HG02642 (cell line): Measurements from ENCODE around the gene BIN1.

Source experiments
- ATAC-seq: cut with Tn5 transposase; IDR thresholded peaks from one replicate; pipeline ENCODE4 v1.9.1; 2021; ENCODE audit warnings: mild to moderate bottlenecking; ENCODE audit not compliant: unreplicated experiment, poor library complexity

The BIN1 gene

GRCh38 chr2:127105656-127106456 is 1.1 kb downstream of the BIN1 start:
- ATAC-seq = no peak

DNA sequence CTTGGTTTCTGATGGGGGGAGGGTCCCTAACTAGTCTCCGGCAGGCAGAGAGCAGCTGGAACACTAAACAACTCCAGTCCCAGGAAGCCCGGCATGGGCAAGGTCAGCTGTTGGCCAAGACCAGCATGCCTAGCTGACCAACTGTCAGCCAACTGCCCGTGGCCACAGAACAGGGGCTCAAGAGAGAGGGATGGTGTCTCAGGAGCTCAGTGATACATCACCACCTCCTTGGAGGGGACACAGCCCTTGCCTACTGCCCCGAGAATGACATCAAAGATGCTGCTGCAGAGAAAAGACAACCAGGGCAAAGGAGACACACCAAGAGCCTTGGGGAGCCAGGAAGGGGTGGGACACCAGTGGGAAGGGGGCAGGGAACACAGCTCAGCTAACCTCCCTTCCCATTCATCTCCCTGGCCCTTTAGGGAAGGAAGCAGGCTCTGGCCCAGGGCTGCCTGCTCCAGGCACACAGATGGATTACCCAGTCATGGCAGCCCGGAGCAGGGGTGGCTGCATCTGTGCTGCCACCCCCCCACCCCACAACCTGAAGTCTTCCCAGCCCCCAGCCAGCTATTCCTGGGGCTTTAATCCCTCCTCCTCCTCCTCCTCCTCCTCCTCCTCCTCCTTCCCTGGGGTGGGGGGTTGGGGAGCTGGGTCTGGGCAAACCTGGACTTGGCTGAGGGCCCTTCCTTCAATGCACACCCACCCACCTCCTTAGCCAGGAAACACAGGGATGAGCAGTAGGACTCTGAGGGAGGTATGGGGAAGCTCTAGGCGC is 1.9 kb downstream of the BIN1 start:
- ATAC-seq = no peak

- ATAC-seq = no peak
Measured at GRCh38 chr2:127104166-127104660, 2.7 kb downstream of the BIN1 start.

DNA sequence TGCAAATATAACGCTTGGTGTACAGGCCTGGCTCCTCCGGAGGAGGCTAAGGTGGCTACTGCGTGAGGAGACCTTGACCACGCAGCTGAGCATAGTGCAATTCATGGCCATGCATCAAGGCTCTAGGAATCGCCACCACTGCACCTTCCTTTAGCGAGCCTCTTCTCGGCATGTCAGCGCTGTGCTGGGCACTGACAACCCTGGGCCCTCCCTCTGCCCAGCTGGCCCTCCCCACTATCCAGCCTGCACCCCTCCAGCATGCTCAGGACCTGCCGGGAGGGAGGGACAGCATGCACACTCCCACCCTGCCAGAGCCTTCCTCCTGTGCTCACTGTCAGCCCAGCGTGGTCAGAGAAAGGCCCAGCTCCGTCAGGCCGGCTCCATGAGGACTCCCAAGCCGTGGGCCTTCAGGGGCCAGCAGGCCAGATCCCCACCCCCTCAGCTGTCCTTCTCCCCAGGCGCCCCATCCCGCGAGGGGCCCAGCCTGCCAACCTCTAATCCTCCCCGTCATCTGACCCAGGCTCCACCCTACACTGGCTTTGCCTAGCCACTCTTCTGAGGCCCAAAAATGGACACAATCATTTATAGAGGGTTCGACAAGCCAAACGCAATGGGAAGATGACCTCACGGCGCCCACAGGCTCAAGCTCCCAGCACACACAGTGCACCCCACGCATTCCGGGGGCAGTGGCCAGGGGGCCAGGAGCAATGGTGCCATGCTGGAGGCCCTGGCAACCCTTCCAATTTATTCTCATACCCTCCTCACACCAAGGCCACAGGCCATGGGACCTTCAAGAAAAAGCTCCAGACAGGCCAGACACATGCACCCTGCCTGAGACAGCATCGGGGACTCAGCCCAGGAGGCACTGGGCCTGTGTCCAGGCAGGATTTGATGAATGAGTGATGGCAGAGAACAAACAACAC is 3.5 kb downstream of the BIN1 start:
- ATAC-seq = no peak

DNA sequence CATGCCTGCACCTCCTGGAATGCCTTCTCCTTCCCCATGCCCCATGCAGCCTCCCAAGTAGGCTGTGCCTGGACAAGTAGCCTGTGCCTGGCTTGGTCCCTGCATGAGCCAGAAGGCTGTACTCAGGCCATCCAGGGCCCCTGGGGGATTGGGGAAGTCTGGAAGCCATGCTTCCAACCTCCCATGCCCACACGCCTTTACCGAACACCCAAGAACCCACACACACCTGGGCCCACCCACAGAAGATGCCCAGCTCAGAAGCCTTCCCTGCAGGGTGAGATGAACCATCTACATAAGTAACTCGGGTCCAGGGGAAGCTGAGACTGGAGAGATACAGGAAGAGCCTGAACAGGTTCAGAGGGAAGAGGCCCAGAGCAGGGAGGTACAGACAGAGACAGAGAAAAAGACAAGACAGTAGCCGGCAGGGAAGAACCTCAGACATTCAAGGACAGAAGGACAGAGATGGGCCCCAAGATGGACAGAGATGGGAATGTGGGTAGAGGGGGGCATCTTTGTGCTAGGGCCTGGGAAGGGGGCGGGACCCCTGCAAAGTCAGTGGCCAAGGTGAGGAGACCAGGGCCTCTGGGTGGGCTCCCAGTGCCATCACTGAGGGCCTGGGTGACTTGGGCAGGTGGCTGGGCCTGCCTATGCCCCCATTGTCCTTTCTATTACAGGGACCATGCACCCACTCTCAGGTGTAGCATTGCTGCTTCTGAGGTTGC is 4.3 kb downstream of the BIN1 start:
- ATAC-seq = no peak

DNA sequence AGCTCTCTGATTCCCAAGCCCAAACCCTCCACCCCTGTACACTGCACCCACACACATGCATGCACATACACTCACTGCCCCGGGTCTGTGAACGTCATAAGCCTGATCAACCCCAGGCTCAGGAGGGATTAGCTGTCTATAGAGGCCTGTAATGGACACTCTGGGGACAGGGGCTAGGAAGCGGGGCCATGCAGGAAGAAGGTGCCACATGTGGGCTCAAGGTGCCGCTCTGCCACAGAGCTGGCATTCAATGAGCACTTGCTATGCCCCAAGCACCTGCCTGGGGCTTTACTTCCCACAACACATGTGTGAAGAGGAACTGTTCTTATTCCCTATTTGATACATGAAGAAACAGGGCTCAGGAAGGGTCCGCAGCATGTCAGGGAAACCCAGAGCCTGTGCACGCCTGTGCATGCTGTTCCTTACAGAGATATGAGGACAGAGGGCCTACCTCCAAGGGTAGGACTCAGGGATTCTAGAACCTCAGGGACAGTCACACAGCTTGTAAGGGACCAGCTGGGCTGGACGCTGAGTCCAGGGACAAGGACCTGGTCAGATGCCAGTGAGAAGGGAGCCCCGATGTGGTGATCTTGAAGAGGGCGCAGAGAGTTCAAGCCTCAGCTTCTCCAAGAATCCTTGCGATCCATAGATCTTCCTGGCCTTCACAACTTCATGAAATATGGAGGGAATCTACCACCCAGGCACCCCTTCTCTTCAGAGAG is 5.0 kb downstream of the BIN1 start:
- no peak for ATAC-seq

DNA sequence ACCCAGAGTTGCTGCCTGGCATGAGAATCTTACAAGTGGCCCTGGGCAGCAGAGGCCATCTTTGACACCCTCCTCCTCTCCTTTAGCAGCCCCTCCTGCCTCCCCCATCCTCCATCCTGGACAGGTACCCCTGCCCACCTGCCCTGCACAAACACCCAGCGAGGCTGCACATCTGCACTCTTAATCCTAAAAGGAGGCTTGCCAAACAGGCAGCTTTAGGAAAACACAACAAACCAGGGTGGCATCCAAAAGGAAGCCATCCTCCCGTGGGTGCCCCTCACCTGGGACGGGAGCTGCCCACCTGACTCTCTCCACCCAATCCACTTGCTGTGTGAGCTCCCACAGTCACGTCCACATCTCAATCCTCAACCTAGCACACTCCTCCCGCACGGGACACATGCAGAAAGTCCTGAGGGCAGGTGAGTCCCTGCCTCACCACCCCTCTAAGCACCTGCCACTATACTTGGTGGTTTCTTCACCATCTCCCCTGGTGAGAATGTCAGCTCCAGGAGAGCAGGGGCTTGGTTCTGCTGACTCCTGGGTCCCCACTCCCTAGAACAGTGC is 5.8 kb downstream of the BIN1 start:
- no peak for ATAC-seq

- no peak for ATAC-seq
Measured at GRCh38 chr2:127100251-127101047, 6.5 kb downstream of the BIN1 start.

GRCh38 chr2:127098711-127099110 is 8.2 kb downstream of the BIN1 start:
- ATAC-seq = no peak

GRCh38 chr2:127097841-127098651 is 8.9 kb downstream of the BIN1 start:
- ATAC-seq = no peak

- ATAC-seq = no peak
Measured at GRCh38 chr2:127097471-127097765, 9.5 kb downstream of the BIN1 start.

GRCh38 chr2:127096718-127097470 is 10.1 kb downstream of the BIN1 start:
- no peak for ATAC-seq

DNA sequence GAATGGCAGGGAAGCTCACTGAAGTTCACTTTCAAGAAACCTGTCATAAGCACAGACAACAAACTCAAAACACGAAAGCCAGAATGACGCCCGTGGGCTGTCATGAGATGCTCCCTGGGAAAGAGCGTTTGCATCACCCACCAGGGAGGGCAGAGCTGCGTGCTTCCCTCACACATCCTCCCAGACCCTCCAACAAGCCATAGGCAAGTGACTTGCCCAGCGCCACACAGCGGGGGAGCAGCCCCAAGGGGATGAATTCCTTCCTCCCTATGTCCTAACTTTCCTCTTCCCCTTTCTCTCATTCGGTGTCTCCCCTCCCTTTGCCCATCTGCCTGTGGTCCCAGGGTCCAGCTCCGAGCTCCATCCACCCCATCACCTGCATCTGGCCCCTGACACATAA is 10.7 kb downstream of the BIN1 start:
- no peak for ATAC-seq

DNA sequence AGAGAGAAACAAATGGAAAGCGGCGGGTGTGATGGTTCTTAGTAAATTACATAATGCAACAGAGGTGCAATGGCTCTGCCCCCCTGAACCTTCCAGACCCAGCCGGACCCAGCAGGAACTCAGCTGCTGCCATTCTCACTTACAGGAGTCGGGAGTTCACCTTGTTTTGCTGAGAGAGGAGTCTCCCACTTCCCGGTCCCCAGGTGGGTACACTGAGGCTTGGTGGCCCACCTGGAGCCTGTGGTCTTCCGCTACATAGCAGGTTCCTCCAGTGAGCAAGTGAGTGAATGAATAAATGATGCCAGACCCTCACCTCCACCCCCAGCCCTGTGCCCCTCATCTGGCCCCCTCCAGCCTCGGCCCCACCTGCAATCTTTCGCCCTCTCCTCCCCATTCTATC is 11.2 kb downstream of the BIN1 start:
- no peak for ATAC-seq

DNA sequence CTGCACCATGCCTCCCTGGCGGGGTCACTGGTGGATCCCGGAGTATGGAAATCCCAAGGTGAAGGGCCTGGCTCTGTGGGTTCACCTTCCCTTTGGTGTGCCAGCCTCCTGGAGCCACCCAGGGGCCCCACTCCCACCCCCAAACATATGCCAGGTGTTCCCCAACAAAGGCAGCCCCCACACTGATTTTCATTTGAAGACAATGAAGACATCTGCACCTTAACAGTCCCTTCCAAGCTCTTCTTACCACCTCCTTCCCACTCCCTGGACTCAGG is 11.7 kb downstream of the BIN1 start:
- no peak for ATAC-seq

- ATAC-seq = no peak
Measured at GRCh38 chr2:127094509-127095366, 12.2 kb downstream of the BIN1 start.
